Measurements from ENCODE around the gene KIF18A. TPM values are rescaled to one million over a fixed set of nuclear protein-coding genes. Genes with fewer than 3 reads are reported as not detected.
"Not testable (repeated sequence)": the region's sequence is repeated elsewhere in the genome, so short reads cannot be mapped to it uniquely, and the experiment has no call there.

KIF18A gene
- total RNA-seq, 1 donor from 2014 or later = 15.4 TPM

GRCh38 chr11:28123151-28123581, 15.2 kb upstream of the KIF18A start:
- H3K4me1 Mint-ChIP-seq = peaks cover 3% of the 10 kb centered on the region
- intact Hi-C loops (cut with micrococcal nuclease) = no loop called here
- no peaks in the 10 kb centered on the region for H3K9me3 Mint-ChIP-seq
- H3K36me3 Mint-ChIP-seq (ENCODE audit: low read depth) = peaks cover 10% of the 10 kb centered on the region
- DNase-seq = no peak
- H3K27ac Mint-ChIP-seq = no peak overlapping the region
- H3K27me3 Mint-ChIP-seq = no peaks in the 10 kb centered on the region
- H3K4me3 Mint-ChIP-seq = no peak overlapping the region

- Mint-ChIP-seq H3K4me3 (no peak overlapping the region), H3K36me3 (ENCODE audit: low read depth) (peaks cover 16% of the 10 kb centered on the region), H3K27me3 (no peaks in the 10 kb centered on the region), H3K9me3 (no peaks in the 10 kb centered on the region), H3K27ac (no peak overlapping the region), H3K4me1 (peaks cover 8% of the 10 kb centered on the region)
- DNase-seq = no peak
- intact Hi-C loops (cut with micrococcal nuclease) = no loop called here
Measured at GRCh38 chr11:28117712-28118111, 9.8 kb upstream of the KIF18A start.

- Mint-ChIP-seq H3K9me3 (no peaks in the 10 kb centered on the region), H3K36me3 (ENCODE audit: low read depth) (peaks cover 23% of the 10 kb centered on the region), H3K27ac (no peak overlapping the region), H3K27me3 (no peaks in the 10 kb centered on the region), H3K4me3 (no peak overlapping the region), H3K4me1 (peaks cover 27% of the 10 kb centered on the region)
- no peak for DNase-seq
- intact Hi-C loops (cut with micrococcal nuclease) = no loop called here
Measured at GRCh38 chr11:28114731-28115130, 6.8 kb upstream of the KIF18A start.

DNA sequence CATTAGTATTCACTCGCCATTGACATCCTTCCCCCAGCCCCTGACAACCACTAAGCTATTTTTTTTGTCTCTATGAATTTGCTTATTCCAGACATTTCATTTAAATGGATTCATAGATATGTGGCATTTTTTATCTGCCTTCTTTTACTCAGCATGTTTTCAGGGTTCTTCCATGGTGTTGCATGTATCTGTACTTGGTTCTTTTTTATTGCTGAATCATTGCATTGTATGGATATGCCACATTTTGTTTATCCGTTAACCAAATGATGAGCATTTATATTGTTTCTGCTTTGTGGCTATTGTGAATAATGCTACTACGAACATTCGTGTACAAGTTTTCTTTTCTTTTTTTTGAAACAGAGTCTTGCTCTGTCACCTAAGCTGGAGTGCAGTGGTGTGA, 6.2 kb upstream of the KIF18A start:
- peaks cover 23% of the 10 kb centered on the region for H3K36me3 Mint-ChIP-seq (ENCODE audit: low read depth)
- no peaks in the 10 kb centered on the region for H3K9me3 Mint-ChIP-seq
- H3K4me1 Mint-ChIP-seq = peaks cover 33% of the 10 kb centered on the region
- DNase-seq = no peak
- intact Hi-C loops (cut with micrococcal nuclease) = no loop called here
- no peak overlapping the region for H3K27ac Mint-ChIP-seq
- no peaks in the 10 kb centered on the region for H3K27me3 Mint-ChIP-seq
- H3K4me3 Mint-ChIP-seq = no peak overlapping the region

- H3K4me3 Mint-ChIP-seq = peak overlapping the region; percentile 99
- no peaks in the 10 kb centered on the region for H3K9me3 Mint-ChIP-seq
- H3K27ac Mint-ChIP-seq = peak overlapping the region; percentile 100
- H3K27me3 Mint-ChIP-seq = no peaks in the 10 kb centered on the region
- peaks cover 44% of the 10 kb centered on the region for H3K4me1 Mint-ChIP-seq
- no peak for DNase-seq
- intact Hi-C loops (cut with micrococcal nuclease) = loop anchor here (1.0 kb wide), 1 partner anchor 17 kb away; no protein-coding TSS in a partner anchor
- peaks cover 20% of the 10 kb centered on the region for H3K36me3 Mint-ChIP-seq (ENCODE audit: low read depth)
Measured at GRCh38 chr11:28110821-28111200, 2.9 kb upstream of the KIF18A start.

DNA sequence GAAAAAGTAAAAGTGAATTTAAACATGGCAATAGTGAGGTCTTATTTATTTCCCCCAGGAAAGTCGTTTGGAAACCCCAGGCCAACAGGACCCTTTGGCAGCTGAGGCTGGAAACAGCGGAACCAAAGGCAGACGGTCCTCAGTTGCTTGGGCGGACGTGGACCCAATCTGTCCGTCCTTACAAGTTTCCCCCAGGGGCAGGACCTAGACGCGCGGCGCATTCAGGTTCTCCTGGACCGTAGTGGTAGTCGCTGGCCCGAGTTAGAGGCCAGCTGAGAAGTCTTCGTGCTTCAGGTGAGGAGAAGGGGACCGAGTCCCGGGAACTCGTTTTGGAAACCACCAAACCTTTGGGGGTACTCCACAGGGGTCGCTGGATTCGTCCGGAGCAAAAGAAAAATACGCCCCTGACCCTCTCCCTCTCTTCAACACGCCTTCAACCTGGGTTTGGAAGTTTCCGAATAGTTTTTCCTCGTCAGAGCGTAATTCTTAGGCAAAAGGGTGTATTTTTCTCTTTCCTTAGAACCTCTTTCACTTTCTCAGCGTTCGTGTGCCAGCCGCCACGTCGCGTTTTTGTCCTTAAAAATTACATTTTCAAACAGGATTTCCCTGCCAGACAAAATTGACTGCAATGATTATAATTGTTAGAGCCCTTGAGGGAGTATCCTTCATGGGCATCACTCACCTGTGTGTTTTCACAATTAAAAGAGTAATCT, 2.3 kb upstream of the KIF18A start:
- intact Hi-C loops (cut with micrococcal nuclease) = loop anchor here (1.0 kb wide), 1 partner anchor 18 kb away; no protein-coding TSS in a partner anchor
- no peaks in the 10 kb centered on the region for H3K27me3 Mint-ChIP-seq
- peak overlapping the region; percentile 100 for H3K27ac Mint-ChIP-seq
- peak; percentile 87 for DNase-seq
- peaks cover 20% of the 10 kb centered on the region for H3K36me3 Mint-ChIP-seq (ENCODE audit: low read depth)
- peaks cover 49% of the 10 kb centered on the region for H3K4me1 Mint-ChIP-seq
- H3K4me3 Mint-ChIP-seq = peak overlapping the region; percentile 99
- no peaks in the 10 kb centered on the region for H3K9me3 Mint-ChIP-seq

DNA sequence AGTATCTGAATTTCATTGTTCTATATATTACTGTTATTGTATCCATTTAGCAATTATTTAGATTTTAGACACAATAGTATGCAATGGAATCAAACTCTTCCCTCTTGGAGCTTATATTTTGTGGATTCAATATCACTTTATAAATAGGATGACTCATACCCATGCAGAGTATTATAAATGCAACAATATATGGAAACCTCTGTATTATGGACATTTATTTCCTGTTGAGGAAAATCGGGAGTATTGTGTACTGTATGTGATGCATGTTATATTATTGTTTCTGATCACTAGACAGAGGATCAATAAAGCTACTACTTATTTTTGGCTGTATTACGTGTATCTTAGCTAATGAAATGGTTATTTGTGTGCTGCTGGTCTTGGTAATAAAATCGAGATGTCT, 1.0 kb upstream of the KIF18A start:
- H3K36me3 Mint-ChIP-seq (ENCODE audit: low read depth) = peaks cover 12% of the 10 kb centered on the region
- peak overlapping the region; percentile 99 for H3K4me3 Mint-ChIP-seq
- intact Hi-C loops (cut with micrococcal nuclease) = loop anchor here (1.0 to 10.0 kb wide), 2 partner anchors 603 to 744 kb away; partner anchors contain the start of genes CCDC34 and LIN7C
- peak overlapping the region; percentile 100 for H3K27ac Mint-ChIP-seq
- no peaks in the 10 kb centered on the region for H3K27me3 Mint-ChIP-seq
- H3K9me3 Mint-ChIP-seq = no peaks in the 10 kb centered on the region
- peaks cover 55% of the 10 kb centered on the region for H3K4me1 Mint-ChIP-seq
- no peak for DNase-seq

GRCh38 chr11:28107191-28107749, 686 bp downstream of the KIF18A start:
- peaks cover 5% of the 10 kb centered on the region for H3K36me3 Mint-ChIP-seq (ENCODE audit: low read depth)
- peaks cover 57% of the 10 kb centered on the region for H3K4me1 Mint-ChIP-seq
- no peaks in the 10 kb centered on the region for H3K27me3 Mint-ChIP-seq
- no peak for DNase-seq
- H3K4me3 Mint-ChIP-seq = peak overlapping the region; percentile 99
- H3K9me3 Mint-ChIP-seq = no peaks in the 10 kb centered on the region
- intact Hi-C loops (cut with micrococcal nuclease) = loop anchor here (10.0 kb wide), 1 partner anchor 742 kb away; the partner anchor contains the start of gene CCDC34
- H3K27ac Mint-ChIP-seq = peak overlapping the region; percentile 100

DNA sequence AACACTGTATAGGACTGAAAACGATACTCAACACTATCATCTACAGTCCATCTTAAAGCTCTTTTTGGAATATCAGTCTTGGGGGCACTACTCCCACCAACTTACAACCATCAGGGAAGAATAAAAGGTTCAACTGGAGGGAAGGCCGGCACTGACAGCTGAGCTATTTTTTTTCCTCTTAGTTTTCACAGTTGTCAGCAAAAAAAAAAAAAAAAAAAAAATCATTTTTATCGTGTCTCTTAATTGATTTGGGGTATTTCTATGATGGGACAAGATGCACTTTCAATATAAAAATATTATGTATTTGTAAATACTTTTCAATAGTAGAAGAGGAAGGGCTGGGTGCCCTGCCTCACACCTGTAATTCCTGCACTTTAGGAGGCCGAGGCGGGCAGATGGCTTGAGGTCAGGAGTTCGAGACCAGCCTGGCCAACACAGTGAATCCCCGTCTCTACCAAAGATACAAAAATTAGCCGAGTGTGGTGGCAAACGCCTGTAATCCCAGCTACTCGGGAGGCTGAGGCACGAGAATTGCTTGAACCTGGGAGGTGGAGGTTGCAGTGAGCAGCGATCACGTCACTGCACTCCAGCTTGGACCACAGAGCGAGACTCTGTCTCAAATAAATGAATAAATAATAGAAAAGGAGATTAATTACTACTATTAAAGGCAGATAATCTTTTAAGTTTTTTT, 1.5 kb downstream of the KIF18A start:
- peak overlapping the region; percentile 82 for H3K27ac Mint-ChIP-seq
- peaks cover 52% of the 10 kb centered on the region for H3K4me1 Mint-ChIP-seq
- H3K9me3 Mint-ChIP-seq = no peaks in the 10 kb centered on the region
- peak overlapping the region; percentile 99 for H3K4me3 Mint-ChIP-seq
- no peak for DNase-seq
- intact Hi-C loops (cut with micrococcal nuclease) = loop anchor here (10.0 kb wide), 1 partner anchor 742 kb away; the partner anchor contains the start of gene CCDC34
- peaks cover 2% of the 10 kb centered on the region for H3K36me3 Mint-ChIP-seq (ENCODE audit: low read depth)
- H3K27me3 Mint-ChIP-seq = no peaks in the 10 kb centered on the region

GRCh38 chr11:28105869-28106268, 2.1 kb downstream of the KIF18A start:
- Mint-ChIP-seq H3K27me3 (no peaks in the 10 kb centered on the region), H3K4me3 (peak overlapping the region; percentile 99), H3K27ac (peak overlapping the region; percentile 82), H3K36me3 (ENCODE audit: low read depth) (peaks cover 2% of the 10 kb centered on the region), H3K4me1 (peaks cover 48% of the 10 kb centered on the region), H3K9me3 (no peaks in the 10 kb centered on the region)
- DNase-seq = no peak
- intact Hi-C loops (cut with micrococcal nuclease) = loop anchor here (10.0 kb wide), 1 partner anchor 741 kb away; the partner anchor contains the start of gene CCDC34

DNA sequence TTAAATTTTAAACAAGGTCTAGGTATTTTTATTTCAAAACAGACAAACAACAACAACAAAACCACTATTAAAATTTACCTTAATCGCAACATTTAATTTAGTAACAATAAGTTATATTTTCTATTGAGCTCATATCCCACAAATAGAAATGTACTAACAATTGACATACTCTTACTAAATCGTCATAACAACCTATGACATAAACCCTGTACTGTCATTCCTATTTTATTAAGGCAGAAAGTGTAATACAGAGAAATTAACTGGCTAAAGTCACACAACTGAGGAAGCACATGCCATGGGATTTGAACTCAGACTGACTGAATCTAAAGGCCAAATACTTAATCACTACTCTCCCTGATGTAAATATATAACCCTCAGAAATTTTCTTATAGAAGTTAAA, 3.0 kb downstream of the KIF18A start:
- no peaks in the 10 kb centered on the region for H3K9me3 Mint-ChIP-seq
- H3K27me3 Mint-ChIP-seq = no peaks in the 10 kb centered on the region
- no peak overlapping the region for H3K4me3 Mint-ChIP-seq
- no peak for DNase-seq
- no peak overlapping the region for H3K27ac Mint-ChIP-seq
- intact Hi-C loops (cut with micrococcal nuclease) = loop anchor here (10.0 kb wide), 1 partner anchor 740 kb away; the partner anchor contains the start of gene CCDC34
- peaks cover 2% of the 10 kb centered on the region for H3K36me3 Mint-ChIP-seq (ENCODE audit: low read depth)
- peaks cover 48% of the 10 kb centered on the region for H3K4me1 Mint-ChIP-seq

GRCh38 chr11:28104425-28104824, 3.5 kb downstream of the KIF18A start:
- intact Hi-C loops (cut with micrococcal nuclease) = loop anchor here (10.0 kb wide), 1 partner anchor 740 kb away; the partner anchor contains the start of gene CCDC34
- H3K27ac Mint-ChIP-seq = no peak overlapping the region
- no peaks in the 10 kb centered on the region for H3K27me3 Mint-ChIP-seq
- H3K4me1 Mint-ChIP-seq = peaks cover 48% of the 10 kb centered on the region
- no peaks in the 10 kb centered on the region for H3K9me3 Mint-ChIP-seq
- H3K4me3 Mint-ChIP-seq = no peak overlapping the region
- H3K36me3 Mint-ChIP-seq (ENCODE audit: low read depth) = peaks cover 5% of the 10 kb centered on the region
- no peak for DNase-seq

DNA sequence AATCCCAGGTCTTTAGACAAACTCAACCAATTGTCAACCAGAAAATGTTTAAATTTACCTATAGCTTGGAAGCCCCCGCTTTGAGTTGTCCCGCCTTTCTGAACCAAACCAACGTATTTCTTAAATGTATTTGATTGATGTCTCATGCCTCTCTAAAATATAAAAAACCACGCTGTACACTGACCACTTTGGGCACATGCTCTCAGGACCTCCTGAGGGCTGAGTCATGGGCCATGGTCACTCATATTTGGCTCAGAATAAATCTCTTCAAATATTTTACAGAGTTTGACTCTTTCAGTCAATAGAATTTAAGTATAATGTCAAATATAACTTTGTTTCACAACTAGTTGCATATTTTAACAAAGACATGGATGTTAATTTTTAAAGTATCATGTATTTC, 5.7 kb downstream of the KIF18A start:
- H3K9me3 Mint-ChIP-seq; H3K4me3 Mint-ChIP-seq; H3K27ac Mint-ChIP-seq; H3K27me3 Mint-ChIP-seq; DNase-seq; H3K36me3 Mint-ChIP-seq (ENCODE audit: low read depth): not testable (repeated sequence)
- H3K4me1 Mint-ChIP-seq = peaks cover 38% of the 10 kb centered on the region
- intact Hi-C loops (cut with micrococcal nuclease) = loop anchor here (10.0 kb wide), 1 partner anchor 737 kb away; the partner anchor contains the start of gene CCDC34

GRCh38 chr11:28100665-28101064, 7.3 kb downstream of the KIF18A start:
- no peaks in the 10 kb centered on the region for H3K27me3 Mint-ChIP-seq
- H3K9me3 Mint-ChIP-seq = no peaks in the 10 kb centered on the region
- H3K4me1 Mint-ChIP-seq = peaks cover 32% of the 10 kb centered on the region
- no peak overlapping the region for H3K4me3 Mint-ChIP-seq
- no peak overlapping the region for H3K27ac Mint-ChIP-seq
- DNase-seq = no peak
- intact Hi-C loops (cut with micrococcal nuclease) = loop anchor here (10.0 kb wide), 1 partner anchor 736 kb away; the partner anchor contains the start of gene CCDC34
- peaks cover 11% of the 10 kb centered on the region for H3K36me3 Mint-ChIP-seq (ENCODE audit: low read depth)
